Dedifferentiated amniotic fluid mesenchymal stem cell (primary cell): ENCODE results near the gene SERTAD4.

ENCODE experiments used
- DNase-seq: peaks from one replicate; pipeline ENCODE4 v3.0.0-alpha.2; 2016; ENCODE audit errors: extremely low spot score

Gene SERTAD4

DNA sequence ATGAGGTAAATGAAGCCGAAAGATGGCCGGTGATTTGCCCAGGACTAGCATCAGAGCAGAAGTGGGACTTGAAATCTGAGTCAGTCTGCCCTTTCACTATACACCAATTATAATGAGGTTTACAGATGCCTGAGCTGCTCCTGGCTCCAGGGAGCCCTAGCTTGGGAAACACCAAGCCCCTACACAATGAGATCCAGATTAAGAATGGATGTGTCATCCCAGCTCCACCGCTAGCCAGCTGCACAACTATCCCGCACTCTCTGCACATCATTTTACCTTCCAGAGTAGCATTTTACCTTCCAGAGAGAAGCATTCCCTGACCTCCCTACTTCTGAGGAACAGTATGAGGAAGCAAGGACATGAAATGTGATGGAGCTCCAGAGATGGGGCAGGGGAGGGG, 27.0 kb downstream of the SERTAD4 start:
- DNase-seq: peak; percentile 57

DNA sequence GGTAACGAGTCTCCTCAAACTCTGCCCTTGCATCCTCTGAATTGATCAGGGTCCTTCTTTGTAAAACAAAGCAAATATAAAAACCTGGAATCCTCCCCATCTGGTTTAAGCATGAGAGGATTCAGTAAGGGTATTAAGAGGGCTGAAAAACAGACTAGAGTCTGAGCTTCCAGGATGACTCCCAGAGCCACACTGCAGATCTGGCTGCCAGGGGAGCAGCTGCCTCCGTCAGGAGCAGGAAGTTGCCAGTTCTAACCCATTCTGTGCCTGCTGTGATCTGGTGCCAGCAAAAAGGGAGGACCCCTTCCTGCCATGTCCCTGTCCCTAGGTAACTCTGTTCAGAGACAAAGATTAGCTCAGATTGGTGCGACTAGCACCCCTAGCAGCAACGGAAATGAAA, 27.5 kb downstream of the SERTAD4 start:
- DNase-seq: no peak

GRCh38 chr1:210262167-210262896, 29.7 kb downstream of the SERTAD4 start:
- peak; percentile 94 for DNase-seq

DNA sequence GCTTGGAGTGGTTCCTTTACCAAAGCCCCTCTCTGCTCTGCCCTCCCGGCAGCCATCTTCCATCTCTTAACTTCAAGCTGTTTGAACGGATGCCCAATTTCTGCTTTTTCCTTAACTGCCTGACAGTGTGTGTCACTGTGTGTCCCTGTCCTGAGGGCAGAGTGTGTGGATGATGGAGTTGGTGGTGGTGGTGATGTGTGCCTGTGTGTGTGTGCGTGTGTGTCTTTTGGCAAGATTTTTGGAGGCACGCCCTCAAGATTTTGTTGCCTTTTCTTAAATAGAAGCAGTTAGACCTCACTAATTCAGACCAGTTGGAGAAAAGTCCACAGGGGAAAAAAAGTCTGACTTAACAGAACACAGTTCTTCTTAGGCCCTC, 30.3 kb downstream of the SERTAD4 start:
- peak; percentile 86 for DNase-seq

DNA sequence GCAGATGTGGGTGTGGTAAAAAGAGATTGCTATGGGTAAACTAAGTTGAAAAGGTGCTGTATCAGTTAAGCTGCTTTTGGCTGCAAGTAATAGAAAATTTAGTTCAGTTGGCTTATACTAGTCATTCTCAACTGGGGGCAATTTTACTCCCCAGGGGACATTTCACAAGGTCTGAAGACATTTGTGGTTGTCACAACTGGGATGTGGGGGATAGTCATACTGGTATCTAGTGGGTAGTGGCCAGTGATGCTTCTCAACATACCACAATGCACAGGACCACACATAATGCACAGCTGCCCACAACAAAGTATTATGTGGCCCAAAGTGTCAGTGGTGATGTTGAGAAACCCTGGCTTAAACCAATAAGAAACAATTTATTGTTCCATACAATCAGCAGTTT, 31.4 kb downstream of the SERTAD4 start:
- DNase-seq: no peak

DNA sequence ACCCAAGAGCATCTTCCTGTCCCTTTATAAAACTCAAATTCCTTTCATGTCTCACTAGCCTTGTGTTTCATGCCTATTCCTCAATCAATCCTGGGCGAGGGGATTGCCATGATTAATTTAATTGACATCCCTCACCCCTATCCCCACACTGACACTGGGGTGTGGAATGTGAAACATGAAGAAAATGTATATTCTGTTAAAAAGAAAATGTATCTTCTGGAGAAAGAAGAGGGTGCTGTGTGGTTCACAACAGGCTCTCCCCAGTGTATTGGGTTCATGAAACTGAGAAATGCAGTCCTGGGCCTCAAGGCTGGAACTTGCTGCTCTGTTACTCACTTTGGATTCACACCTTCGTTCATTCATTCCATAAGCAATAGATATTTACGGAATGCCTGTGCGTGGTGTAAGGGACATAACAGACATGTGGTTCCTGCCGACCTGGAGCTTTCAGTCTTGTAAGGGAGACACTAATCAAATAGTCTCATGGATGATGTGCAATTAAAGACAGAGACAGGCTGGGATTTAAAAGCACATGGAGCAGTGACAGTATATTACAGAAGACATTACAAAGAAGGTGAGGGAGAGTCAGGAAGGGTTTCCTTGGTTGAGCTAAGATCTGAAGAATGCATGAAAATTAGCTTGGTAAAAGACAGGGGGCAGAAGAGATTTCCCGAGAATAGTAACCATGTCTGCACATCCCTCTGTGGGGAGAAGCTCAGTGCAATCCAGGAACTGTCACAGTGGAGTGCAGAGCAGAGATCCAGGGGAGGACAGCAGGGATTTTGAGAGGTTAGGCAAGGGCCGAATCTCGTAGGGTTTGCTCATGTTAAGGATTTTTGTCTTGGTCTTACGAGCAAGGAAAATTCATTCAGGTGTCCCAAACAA, 32.1 kb downstream of the SERTAD4 start:
- no peak for DNase-seq

DNA sequence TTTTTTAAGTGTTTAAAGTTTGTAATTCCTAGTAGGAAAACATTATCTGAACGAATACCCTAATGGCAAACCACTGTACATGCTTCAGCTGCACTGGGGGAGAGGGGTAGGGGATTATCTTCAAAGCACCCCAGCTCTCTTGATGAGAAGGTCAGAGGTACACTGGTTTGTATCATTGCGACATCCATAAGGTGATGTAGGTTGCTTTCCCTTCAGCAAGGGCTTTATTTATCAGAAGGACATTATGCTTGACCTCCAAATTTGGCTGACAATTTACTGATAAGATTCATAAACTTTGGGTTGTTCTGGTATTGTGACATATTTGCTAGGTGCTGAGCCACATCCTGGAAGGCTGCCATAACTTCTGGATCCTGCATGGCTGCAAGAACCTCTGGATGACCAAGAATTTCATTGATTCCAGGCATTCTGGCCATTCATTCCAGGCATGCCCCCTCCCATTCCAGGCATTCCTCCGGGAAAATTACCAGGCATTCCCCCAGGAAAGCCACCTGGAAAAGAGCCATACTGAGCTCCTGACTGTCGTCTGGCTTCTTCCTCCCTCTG, 32.9 kb downstream of the SERTAD4 start:
- DNase-seq: peak; percentile 49

- DNase-seq: no peak
These were observed 37.4 kb downstream of the SERTAD4 start for GRCh38 chr1:210269981-210270380.

- DNase-seq: peak; percentile 47
These were observed 40.1 kb downstream of the SERTAD4 start for GRCh38 chr1:210272666-210273065.

- DNase-seq: no peak
These were observed 47.6 kb downstream of the SERTAD4 start for GRCh38 chr1:210280221-210280620.

DNA sequence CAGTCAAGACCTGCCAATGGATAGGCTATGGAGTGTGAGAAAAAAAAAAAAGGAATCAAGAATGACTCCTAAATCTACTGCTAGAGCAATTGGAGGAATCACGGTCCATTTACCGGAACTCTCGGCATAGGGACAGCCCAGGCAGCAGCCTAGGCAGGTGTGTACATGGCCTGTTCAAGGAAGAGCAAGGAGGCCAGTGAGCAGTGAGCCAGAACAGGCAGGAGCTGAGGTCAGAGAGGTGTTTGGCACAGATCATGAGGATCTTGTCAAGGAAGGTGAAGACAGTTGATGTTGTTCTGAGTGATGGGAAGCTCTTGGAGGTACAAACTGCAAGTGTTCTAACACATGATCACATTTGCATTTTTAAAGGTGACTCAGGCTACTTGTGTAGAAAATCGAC, 55.5 kb downstream of the SERTAD4 start:
- DNase-seq: no peak

DNA sequence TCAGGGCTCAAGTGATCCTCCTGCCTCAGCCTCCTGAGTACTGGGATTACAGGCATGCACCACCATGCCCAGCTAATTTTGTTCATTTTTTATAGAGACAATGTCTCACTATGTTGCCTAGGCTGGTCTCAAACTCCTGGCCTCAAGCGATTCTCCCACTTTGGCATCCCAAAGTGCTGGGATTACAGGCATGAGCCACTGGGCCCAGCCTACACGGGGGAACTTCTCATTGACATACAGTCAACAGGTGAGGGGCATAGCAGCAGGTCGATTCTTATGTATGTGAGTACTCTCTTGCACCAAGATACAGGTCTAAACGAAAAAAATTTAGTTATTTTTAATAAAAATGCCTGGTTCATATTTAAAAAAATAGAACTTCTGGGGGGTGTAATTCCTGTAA, 56.7 kb downstream of the SERTAD4 start:
- DNase-seq: no peak

GRCh38 chr1:210291081-210291764, 58.6 kb downstream of the SERTAD4 start:
- DNase-seq: no peak

DNA sequence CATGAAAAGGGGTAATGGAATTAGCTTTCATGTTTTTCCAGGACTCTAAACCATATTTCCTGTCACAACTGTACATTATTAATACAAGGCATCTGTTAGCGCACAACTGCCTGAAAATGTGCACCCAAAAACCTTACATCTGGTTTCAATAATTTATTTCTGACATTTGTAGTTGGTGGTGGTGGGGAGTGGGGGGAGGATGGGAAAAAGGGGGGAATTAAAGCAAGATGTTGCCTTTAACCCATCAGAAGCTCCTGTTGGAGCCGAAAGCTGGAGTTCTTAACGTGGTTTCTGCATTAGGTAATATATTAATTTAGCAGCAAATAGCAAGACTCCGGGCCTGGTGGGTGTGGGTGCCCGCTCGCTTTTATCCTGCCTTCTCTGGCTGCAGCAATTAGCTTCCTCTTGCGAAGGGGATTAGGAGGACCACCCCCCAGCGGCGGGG, 59.2 kb downstream of the SERTAD4 start:
- peak; percentile 87 for DNase-seq

DNA sequence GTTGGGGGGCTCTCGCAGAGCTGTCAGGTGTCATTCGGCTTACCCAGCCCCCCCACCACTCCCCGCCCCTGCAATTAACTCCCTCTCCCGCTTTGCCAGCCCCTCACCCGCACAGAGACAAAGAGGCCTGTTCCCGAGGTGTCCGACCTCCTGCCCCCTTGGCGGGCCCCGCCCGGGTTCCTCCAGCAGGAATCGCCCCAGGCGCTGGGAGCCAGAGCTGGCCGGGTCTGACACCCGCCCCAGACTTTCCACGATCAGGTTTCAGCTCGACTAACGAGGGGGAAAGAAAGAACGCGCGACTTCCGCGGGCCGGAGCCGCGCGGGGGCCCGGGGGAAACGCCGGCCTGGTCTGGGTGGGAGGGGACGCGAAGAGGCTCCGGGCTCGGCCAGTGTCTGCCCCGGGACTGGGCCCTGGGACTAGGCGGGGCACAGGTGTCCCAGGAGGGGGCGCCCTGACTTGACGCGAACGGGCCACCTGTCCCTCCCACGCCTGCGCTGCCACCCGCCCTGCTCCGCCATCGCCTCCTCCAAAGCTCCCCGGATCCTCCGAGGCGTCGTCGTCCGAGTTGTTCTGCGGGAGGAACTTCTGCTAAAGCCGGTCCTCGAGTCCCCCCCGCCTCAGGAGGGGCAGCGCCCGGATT, 59.8 kb downstream of the SERTAD4 start:
- DNase-seq: peak; percentile 79

- peak; percentile 88 for DNase-seq
These were observed 60.6 kb downstream of the SERTAD4 start for GRCh38 chr1:210293171-210293607.

GRCh38 chr1:210294999-210295745, 62.6 kb downstream of the SERTAD4 start:
- peak; percentile 68 for DNase-seq
